GM20431 (cell line): Measurements from ENCODE around the gene ZNF335.
"Not testable (repeated sequence)": the region's sequence is repeated elsewhere in the genome, so short reads cannot be mapped to it uniquely, and the experiment has no call there.

Experiments
- in situ Hi-C: fragments of 300-500 bp; cut with MseI, MboI; formaldehyde crosslinking; loops from one replicate; pipeline ENCODE4 v1.15.0; 2020; ENCODE audit warnings: low sequenced_read_pairs; ENCODE audit not compliant: unreplicated experiment

The ZNF335 gene

DNA sequence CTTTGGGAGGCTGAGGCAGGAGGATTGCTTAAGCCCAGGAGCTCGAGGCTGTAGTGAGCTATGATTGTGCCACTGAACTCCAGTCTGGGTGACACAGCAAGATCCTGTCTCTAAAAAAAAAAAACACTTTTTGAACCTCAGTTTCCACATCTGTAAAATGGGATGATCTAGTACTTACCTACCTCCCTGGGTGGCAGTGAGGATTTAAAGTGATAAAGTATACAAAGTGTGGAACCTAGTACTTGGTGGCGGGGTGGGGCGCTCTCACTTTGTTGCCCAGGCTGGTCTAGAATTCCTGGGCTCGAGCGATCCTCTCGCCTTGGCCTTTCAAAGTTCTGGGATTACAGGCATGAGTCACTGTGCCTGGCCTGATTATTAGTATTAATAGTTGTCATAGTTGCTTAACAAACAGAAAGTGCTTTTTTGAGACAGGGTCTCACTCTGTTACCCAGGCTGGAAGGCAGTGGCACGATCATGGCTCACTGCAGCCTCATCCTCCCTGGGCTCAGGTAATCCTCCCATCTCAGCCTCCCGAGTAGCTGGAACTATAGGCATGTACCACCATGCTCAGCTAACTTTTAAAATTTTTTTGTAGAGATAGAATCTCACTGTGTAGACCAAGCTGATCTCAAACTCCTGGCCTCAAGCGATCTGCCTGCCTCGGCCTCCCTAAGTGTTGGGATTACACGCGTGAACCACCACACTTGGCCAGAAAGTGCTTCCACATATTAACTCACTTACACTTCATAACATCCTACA, 53.0 kb downstream of the ZNF335 start:
- in situ Hi-C loops = no loop called here

GRCh38 chr20:45918182-45918737, 53.7 kb downstream of the ZNF335 start:
- in situ Hi-C loops = no loop called here

GRCh38 chr20:45917790-45918141, 54.2 kb downstream of the ZNF335 start:
- in situ Hi-C loops = no loop called here

DNA sequence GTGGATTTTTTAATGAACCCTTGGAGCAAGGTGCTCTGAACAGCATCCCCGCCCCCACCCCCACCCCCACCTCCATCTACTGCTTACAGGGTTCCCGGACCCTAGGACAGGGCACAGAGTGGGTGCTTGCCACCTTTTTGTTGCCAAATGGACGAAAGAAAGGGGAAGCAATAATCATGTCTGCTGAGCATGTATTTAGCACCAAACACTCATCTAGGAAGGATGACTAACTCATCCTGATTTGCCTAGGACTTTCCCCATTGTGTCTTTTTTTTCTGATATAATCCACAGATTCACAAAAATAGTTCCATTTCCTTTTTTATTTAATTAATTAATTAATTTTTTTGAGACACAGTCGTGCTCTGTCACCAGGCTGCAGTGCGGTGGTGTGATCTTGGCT, 58.9 kb downstream of the ZNF335 start:
- in situ Hi-C loops = no loop called here

DNA sequence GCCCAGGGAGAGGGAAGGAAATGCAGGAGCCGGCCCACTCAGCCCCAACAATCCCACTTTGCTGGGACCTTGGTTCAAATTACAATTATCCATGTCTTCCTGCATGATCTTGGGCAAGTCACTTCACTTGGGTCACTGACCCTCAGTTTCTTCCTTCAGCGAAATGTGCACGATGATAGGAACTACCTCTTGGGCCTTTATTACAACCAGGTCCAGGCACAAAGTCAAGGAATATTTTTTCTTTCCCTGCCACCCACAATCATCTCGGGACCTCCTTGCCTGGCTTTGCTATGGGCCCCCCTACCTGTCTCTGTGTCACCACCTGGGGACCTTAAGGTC, 59.7 kb downstream of the ZNF335 start:
- in situ Hi-C loops = no loop called here

- in situ Hi-C loops = no loop called here
Measured at GRCh38 chr20:45911486-45912343, 60.3 kb downstream of the ZNF335 start, which contains the start of gene PLTP. TSS of gene PLTP (minus strand) at chr20:45912155. CDS start at chr20:45911452, 703 bp downstream.

DNA sequence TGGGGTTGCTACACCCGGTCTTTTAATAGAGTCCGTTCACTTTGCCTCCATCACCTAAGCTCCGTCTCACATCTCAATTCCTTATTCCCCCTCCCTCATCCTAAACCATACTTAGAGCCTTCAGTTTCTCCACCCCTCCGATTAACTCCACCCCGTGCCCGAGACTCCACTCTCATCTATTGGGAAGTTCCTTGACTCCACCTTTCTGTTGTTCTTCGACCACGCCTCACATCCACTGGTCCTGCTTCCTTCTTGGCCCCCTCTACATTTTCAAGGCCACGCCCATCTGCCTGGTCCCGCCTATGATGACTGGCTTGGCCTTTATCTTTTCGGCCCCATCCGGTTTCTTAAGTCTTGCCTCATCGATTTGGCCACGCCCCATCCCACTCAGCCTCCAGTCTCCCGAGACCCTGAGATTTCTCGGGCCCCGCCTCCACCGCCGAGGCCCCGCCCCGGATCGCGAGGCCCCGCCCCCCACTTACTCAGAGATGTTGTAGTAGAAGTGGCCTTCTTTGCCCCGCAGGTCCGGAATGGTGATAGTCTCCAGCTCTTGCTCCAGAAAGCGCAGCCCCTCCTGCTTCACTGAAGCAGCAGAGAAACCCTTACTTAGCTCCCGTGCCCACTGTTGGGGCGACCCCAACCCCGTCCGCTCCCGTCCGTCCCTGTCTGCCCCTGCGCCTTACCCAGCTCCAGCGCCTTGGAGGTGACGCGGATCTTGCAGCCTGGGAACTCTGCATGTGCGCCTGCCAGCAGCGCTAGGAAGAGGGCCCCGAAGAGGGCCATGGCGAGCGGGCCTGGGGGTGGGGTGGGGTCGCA, 61.1 kb downstream of the ZNF335 start:
- in situ Hi-C loops = no loop called here

DNA sequence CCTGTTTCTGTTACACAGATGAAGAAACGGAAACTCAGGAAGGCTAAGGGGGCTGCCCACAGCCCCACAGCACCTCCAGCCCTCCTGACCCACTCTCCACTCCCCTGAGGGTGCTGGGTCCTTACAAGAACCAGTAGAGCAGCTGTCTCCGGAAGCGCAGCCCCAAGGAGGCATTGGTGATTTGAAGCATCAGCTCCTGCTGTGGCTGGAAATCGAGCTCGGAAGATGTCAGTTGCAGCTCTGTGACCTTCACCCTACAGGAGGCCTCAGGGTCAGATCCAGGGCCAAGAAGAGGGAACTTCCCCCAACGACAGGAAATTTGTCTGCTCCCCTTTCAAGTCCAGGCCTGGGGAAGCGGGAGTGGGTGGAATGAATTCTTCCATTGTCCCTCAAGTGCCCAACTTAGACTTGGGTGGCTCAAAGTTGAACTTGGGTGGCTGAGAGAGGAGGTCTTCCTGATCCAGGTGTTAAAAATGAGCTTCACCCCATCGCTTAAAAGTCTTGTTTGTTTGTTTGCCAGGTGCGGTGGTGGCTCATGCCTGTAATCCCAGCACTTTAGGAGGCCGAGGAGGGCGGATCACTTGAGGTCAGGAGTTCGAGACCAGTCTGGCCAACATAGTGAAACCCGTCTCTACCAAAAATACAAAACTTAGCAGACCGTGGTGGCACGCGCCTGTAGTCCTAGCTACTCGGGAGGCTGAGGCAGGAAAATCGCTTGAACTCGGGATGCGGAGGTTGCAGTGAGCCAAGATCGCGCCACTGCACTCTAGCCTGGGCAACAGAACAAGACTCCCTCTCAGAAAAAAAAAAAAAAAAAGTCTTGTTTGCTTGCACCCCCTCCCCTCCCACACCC, 62.0 kb downstream of the ZNF335 start:
- in situ Hi-C loops = no loop called here

GRCh38 chr20:45909336-45909808, 62.6 kb downstream of the ZNF335 start:
- in situ Hi-C loops = no loop called here

GRCh38 chr20:45908084-45908483, 63.9 kb downstream of the ZNF335 start:
- in situ Hi-C loops = no loop called here

DNA sequence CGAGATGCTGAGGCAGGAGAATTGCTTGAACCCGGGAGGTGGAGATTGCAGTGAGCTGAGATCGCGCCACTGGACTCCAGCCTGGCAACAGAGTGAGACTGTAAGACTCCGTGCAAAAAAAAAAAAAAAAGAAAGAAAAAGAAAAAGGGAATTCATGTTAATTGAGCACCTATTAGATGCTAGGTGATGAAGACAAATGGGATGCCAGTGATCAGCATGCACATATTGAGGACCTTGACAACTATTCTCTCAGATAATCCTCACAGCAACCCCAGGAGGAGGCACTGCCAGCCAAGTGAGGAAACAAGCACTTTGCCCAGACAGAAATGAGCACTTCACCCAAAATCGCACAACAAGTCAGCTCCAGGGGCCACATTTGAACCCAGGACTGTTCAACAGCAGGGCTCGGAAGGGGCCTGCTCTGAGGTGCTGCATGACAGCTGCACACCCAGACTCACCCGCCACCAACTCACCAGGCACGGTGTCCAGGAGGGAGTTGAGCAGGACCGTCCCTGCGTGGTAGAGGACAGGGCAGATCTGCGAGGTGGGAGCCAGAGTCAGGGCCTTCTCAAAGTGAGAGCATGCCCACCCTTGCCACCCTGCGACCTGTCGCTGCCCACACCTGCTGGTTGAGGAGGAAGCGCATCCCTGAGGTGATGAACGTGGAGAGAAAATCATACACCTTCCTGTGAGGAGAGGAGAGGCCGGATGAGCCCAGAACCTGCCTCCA, 64.6 kb downstream of the ZNF335 start:
- in situ Hi-C loops = no loop called here

- in situ Hi-C loops = no loop called here
Measured at GRCh38 chr20:45905505-45906079, 66.4 kb downstream of the ZNF335 start.

DNA sequence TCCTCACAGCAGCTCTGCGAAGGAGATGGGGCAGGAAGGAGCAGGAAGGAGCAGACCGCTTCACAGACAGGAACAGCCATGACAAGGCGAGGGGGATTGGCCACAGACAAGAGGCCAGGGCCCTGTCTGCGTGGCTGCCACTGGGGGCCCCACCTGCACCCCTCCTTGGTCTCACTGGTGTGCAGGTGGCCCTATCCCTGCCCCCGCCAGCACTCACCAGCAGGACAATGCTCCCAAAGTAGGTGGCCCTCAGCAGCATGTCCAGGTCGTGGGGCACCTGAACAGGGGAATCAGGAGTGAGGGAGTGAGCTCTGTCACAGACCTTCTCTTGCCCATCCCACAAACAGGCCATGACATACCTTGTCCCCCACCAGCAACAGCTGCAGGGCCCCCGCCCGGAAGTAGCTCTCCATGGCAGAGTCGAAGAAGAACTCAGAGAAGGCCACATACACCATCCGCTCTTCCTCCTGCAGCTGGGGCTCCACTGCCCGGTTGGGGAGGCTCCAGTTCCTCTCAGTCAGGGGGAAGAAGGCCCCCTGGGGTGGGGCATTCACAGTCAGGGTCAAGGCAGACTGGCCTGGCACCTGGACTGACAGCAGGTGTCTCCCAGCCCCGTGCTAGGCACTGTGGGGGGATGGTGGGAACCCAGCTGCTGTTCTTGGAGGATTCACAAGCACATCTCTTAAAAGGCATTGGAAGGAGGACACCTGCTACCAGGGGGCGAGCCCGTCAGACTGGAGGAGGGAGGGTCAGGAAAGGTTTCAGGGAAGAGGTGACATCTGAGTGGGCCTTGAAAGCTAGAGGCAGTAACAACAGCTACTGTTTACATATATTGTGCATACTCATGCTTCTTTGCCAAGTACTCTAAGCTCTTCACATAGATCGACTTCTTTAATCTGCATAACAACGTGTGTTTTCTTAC, 67.2 kb downstream of the ZNF335 start:
- in situ Hi-C loops = no loop called here

DNA sequence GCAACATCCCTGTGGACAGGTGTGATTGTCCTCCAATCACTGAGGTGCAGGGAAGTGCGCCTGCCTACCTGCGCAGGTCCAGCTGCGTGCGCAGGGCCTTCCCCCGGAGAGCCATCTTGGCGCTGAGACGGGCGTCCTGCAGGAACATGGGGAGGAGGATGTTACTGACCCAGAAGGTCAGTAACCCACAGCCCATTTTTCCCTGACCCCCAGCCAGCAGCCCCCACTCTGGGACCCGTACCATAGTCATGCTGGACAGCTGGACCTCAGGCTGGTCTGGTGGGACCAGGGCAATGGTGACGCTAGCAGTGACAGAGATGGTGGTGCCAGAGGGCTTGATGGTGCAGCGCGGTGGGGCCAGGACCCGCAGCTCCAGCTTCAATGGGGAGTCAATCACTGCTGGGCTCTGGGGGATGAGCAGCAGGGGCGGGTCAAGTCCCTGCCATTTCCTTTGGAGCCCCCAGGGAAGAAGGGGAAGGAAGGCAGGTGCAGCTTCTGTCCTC, 69.8 kb downstream of the ZNF335 start:
- in situ Hi-C loops = no loop called here

DNA sequence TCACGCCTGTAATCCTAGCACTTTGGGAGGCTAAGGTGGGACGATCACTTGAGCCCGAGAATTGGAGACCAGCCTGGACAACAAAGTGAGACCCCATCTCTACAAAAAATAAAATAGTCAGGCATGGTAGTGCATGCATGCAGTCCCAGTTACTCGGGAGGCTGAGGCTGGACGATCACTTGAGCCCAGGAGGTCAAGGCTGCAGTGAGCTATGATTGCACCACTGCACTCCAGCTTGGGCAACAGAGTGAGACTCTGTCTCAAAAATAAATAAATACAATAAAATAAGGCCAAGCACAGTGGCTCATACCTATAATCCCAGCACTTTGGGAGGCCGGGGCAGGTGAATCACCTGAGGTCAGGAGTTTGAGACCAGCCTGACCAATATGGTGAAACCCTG, 70.7 kb downstream of the ZNF335 start:
- in situ Hi-C loops = not testable (repeated sequence)

GRCh38 chr20:45899046-45899835, 72.8 kb downstream of the ZNF335 start:
- in situ Hi-C loops = no loop called here
